ENCODE data around the gene AFDN. TPM values are rescaled to one million over a fixed set of nuclear protein-coding genes. Genes with fewer than 3 reads are reported as not detected.
"Not testable (repeated sequence)": the region's sequence is repeated elsewhere in the genome, so short reads cannot be mapped to it uniquely, and the experiment has no call there.

Gene AFDN
- total RNA-seq, 1 experiment from 2014 or later, result 11.9 TPM

- DNase-seq (ENCODE audit: low spot score), result no peak
- in situ Hi-C loops (cut with HindIII; ENCODE audit: low sequenced_read_pairs), result no loop called here
Observed at GRCh38 chr6:168001029-168001332, 174.3 kb downstream of the AFDN start.

GRCh38 chr6:168001514-168001913, 174.8 kb downstream of the AFDN start:
- in situ Hi-C loops (cut with HindIII; ENCODE audit: low sequenced_read_pairs); DNase-seq (ENCODE audit: low spot score): not testable (repeated sequence)

DNA sequence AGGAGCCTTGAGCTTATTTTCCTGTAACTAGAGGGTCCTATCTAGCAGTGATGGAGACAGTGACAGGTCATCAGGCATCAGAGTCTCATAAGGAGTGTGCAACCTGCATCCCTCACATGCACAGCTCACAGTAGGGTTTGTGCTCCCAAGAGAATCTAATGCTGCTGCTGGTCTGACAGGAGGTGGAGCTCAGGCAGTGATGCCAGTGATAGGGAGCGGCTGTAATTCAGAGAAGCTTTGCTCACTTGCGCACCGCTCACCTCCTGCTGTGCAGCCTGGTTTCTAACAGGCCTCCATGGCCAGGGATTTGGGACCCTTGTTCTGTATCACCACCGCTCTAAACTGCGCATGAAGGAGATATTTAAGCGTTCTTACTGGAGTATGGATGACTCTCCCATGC, 176.1 kb downstream of the AFDN start:
- DNase-seq (ENCODE audit: low spot score), result no peak
- in situ Hi-C loops (cut with HindIII; ENCODE audit: low sequenced_read_pairs), result no loop called here

DNA sequence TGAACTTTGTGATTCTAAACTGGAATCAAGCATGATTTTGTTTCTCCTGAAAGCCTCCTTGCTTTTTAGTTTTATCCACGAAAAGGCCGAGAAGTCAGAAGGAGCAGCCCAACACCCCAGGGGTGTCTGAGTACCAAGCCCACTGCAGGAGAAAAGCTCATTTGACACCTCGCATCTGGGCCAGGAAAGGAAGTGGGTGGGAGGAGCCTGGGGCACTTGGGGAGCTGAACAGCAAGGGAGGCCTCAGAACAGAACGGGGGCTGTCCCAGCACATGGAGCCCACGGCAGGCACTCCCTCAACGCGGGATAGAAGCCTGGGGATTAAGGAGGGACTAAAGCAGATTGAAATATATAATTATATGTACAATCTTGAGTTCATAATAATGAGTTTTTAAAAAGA, 177.3 kb downstream of the AFDN start:
- in situ Hi-C loops (cut with HindIII; ENCODE audit: low sequenced_read_pairs), result no loop called here
- DNase-seq (ENCODE audit: low spot score), result no peak

DNA sequence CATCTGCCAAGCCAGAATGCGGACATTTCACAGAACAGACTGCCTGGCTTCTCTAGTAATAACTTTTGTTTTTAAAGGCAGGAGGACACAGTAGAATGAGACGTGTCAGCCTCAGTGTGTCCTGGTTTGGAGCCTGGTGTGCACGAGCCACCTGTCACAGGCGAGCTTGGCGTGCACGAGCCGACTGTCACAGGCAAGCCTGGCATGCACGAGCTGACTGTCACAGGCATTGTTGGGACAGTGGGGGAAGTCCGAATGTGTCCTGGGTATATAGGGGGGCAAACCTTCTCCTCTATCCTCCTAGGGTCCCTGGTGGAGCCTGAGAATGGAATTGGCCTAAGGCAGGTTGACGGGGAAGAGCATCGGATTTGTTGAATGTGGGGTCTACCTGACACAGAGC, 178.2 kb downstream of the AFDN start:
- DNase-seq (ENCODE audit: low spot score), result peak; percentile 36
- in situ Hi-C loops (cut with HindIII; ENCODE audit: low sequenced_read_pairs), result no loop called here

DNA sequence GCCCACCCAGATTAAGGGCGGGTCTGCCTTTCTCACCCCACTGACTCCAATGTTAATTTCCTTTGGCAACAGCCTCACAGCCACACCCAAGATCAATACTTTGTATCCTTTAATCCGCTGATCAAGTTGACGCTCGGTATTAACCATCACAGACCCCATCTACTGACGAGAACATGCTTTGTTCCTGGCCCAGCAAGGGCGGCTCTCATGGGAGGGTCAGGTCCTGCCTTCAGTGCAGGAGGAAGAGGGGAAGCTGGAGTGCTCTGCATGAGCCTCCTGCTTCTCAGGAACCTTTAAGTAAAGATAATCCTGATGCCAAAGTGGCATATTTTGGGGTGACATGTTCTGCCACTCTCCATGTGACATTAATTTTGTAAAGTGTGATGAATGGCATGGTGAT, 179.1 kb downstream of the AFDN start:
- no peak for DNase-seq (ENCODE audit: low spot score)
- in situ Hi-C loops (cut with HindIII; ENCODE audit: low sequenced_read_pairs), result no loop called here

- in situ Hi-C loops (cut with HindIII; ENCODE audit: low sequenced_read_pairs), result no loop called here
- no peak for DNase-seq (ENCODE audit: low spot score)
Observed at GRCh38 chr6:168007592-168008338, 181.1 kb downstream of the AFDN start.

- no peak for DNase-seq (ENCODE audit: low spot score)
- in situ Hi-C loops (cut with HindIII; ENCODE audit: low sequenced_read_pairs), result no loop called here
Observed at GRCh38 chr6:168009331-168009730, 182.6 kb downstream of the AFDN start.

DNA sequence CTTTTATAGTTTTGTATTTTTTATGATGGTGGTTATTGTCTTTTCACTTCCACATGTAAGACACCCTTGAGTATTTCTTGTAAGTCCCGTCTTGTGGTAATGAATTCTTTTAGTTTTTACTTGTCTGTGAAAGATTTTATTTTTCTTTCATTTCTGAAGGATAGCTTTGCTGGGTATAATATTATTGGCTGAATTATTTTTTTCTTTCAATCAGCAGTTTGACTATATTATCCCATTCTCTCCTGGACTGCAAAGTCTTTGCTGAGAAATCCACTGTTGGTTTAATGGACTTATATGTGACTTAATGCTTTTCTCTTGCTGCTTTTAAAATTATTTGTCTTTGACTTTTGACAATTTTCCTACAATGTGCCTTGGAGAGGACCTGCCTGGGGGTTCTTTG, 184.6 kb downstream of the AFDN start:
- DNase-seq (ENCODE audit: low spot score), result no peak
- in situ Hi-C loops (cut with HindIII; ENCODE audit: low sequenced_read_pairs), result no loop called here

GRCh38 chr6:168012431-168013249, 185.9 kb downstream of the AFDN start:
- no peak for DNase-seq (ENCODE audit: low spot score)
- in situ Hi-C loops (cut with HindIII; ENCODE audit: low sequenced_read_pairs), result no loop called here

DNA sequence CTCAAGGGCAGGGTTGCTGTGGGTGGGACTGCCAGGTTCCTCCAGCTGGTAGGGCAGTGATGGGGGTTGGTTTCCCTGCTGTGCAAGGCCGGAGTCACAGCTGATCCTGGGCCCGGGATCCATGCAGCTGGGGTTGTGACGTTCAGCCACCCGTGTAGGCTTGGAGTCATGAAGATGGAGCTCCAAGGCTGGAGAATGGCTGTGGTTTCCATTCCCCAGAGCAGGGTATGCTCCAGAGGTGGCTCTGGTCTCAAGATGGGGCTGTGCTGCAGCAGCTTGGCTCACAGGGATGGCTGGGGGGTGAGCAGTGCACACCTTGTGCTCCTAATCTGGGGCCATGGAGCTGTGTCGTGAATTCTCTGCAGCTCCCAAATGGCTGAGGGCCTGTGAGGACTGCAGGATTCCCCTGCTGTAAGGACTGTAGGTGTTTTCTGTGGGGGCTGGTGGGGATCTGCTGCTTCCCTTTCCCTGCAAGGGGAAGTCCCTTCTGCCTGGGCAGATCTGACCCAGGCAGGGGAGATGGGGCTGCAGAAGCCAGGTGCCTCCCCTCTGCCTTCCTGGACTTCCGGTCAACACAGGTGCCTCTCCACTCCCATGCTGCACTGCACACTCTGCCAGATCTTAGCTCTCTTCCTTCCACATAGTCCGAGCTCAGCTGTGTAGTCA, 186.7 kb downstream of the AFDN start:
- DNase-seq (ENCODE audit: low spot score), result no peak
- in situ Hi-C loops (cut with HindIII; ENCODE audit: low sequenced_read_pairs), result no loop called here

DNA sequence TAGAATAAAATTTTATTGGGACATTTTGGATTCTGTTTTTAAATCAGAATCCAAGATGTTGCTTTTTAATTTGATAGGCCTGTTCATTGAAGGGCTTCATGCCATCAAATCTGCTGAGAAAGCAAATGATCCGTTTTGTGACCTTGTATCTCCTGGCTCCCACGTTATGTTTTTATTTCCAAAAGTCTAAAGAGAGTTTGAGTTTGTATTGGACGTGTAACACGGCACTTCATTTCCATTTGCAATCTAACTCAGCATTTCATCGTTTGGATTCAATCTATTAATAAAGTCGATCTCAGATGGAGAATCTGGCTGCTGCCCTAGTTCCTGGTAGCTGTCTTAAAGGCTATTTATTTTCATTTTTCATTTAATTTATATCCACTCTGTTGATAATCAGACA, 187.7 kb downstream of the AFDN start:
- in situ Hi-C loops (cut with HindIII; ENCODE audit: low sequenced_read_pairs), result no loop called here

GRCh38 chr6:168015009-168015408, 188.3 kb downstream of the AFDN start:
- in situ Hi-C loops (cut with HindIII; ENCODE audit: low sequenced_read_pairs), result no loop called here
- no peak for DNase-seq (ENCODE audit: low spot score)

More for the DNA sequence above, 187.7 kb downstream of the AFDN start:
- DNase-seq (ENCODE audit: low spot score), result no peak

- in situ Hi-C loops (cut with HindIII; ENCODE audit: low sequenced_read_pairs), result no loop called here
- no peak for DNase-seq (ENCODE audit: low spot score)
Observed at GRCh38 chr6:168015482-168016175, 188.9 kb downstream of the AFDN start.

DNA sequence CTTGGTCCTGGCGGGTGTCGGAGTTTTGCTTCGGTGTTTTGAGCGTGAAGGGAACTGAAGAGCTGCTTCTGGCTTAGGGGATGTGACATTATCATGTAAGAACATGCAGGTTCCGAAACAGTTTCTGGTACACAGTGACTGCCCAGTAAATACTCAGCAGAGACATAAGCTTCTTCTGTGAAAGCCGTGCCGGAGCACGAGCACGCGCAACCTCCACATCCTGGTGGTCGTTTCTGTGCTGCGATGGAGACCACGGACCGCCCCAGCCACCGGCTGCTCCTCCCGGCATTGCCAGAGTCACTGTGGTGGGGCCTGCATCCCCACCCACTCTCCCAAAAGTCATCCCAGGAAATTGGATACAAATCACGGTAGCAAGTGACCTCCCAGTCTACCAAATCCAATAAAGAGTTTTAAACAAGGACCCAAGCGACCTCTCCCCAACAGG, 189.5 kb downstream of the AFDN start:
- in situ Hi-C loops (cut with HindIII; ENCODE audit: low sequenced_read_pairs), result no loop called here
- DNase-seq (ENCODE audit: low spot score), result no peak

- in situ Hi-C loops (cut with HindIII; ENCODE audit: low sequenced_read_pairs), result no loop called here
- no peak for DNase-seq (ENCODE audit: low spot score)
Observed at GRCh38 chr6:168016721-168017525, 190.2 kb downstream of the AFDN start.

GRCh38 chr6:168017629-168018028, 190.9 kb downstream of the AFDN start:
- no peak for DNase-seq (ENCODE audit: low spot score)
- in situ Hi-C loops (cut with HindIII; ENCODE audit: low sequenced_read_pairs), result no loop called here

GRCh38 chr6:168018664-168019063, 192.0 kb downstream of the AFDN start:
- in situ Hi-C loops (cut with HindIII; ENCODE audit: low sequenced_read_pairs), result no loop called here
- DNase-seq (ENCODE audit: low spot score), result no peak

- no peak for DNase-seq (ENCODE audit: low spot score)
- in situ Hi-C loops (cut with HindIII; ENCODE audit: low sequenced_read_pairs), result no loop called here
Observed at GRCh38 chr6:168020242-168020641, 193.5 kb downstream of the AFDN start.

Data from G401 (cell line).